ENCODE measurements around the gene TDRD7.

TDRD7 gene

GRCh38 chr9:97384406-97385262, 27.3 kb upstream of the TDRD7 start:
- H3K27ac Mint-ChIP-seq, result no peak overlapping the region
- no peaks in the 10 kb centered on the region for H3K9me3 Mint-ChIP-seq
- peaks cover 31% of the 10 kb centered on the region for H3K27me3 Mint-ChIP-seq
- no peak for ATAC-seq
- H3K4me1 Mint-ChIP-seq, result peaks cover 34% of the 10 kb centered on the region
- no peak overlapping the region for H3K4me3 Mint-ChIP-seq
- H3K36me3 Mint-ChIP-seq, result peaks cover 11% of the 10 kb centered on the region

DNA sequence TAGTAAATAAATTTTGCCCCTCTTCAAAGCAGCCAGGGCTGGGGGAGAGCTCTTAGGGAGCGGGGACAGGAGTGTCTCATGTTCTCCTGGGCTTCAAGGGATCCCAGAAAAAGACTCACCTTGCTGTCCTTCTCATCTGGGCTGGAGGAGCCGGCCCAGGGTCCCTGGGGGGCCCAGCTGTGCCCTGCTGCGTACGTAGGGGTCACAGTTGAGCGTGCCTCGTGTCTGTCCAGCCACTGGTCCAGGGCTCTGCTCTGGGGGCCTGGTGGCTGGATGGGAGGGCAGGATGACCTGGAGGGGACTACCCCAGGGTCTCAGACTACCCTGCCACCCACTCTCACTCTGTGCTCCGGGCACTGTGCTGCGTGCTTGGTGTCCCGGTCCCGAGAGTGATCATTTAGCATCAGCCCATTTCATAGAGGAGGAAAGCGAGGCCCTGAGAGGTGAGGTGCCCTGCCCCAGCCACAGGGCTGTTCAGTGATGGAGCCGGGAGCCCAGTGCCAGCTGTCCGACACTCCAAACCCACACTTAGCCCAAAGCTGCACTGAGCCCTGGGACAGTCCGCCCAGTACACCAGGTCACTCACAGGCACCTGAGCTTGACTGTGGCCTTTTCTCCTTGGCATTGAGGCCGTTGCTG, 26.2 kb upstream of the TDRD7 start:
- ATAC-seq, result no peak
- peaks cover 36% of the 10 kb centered on the region for H3K4me1 Mint-ChIP-seq
- peaks cover 5% of the 10 kb centered on the region for H3K36me3 Mint-ChIP-seq
- H3K9me3 Mint-ChIP-seq, result no peaks in the 10 kb centered on the region
- H3K27ac Mint-ChIP-seq, result no peak overlapping the region
- peaks cover 31% of the 10 kb centered on the region for H3K27me3 Mint-ChIP-seq
- H3K4me3 Mint-ChIP-seq, result no peak overlapping the region

DNA sequence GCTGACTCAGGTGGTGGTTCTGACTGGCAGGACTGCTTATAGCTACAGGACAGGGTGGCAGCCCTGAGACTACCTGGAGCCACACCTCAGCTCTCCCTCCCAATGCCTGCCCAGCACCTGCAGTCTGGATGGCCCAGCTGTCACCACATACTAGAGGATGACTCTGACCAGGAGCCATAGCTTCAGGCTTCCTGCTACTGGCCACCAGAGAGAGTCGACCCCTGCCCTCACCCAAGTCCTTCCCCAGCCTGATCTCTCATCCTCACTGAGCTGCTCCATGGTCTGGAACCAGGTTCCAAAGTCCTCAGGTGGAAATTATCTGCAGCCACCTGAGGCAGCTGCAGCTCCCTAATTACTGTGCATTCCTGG, 25.6 kb upstream of the TDRD7 start:
- ATAC-seq, result no peak
- Mint-ChIP-seq H3K36me3 (no peaks in the 10 kb centered on the region), H3K27me3 (peaks cover 31% of the 10 kb centered on the region), H3K27ac (no peak overlapping the region), H3K4me1 (peaks cover 36% of the 10 kb centered on the region), H3K4me3 (no peak overlapping the region), H3K9me3 (no peaks in the 10 kb centered on the region)

DNA sequence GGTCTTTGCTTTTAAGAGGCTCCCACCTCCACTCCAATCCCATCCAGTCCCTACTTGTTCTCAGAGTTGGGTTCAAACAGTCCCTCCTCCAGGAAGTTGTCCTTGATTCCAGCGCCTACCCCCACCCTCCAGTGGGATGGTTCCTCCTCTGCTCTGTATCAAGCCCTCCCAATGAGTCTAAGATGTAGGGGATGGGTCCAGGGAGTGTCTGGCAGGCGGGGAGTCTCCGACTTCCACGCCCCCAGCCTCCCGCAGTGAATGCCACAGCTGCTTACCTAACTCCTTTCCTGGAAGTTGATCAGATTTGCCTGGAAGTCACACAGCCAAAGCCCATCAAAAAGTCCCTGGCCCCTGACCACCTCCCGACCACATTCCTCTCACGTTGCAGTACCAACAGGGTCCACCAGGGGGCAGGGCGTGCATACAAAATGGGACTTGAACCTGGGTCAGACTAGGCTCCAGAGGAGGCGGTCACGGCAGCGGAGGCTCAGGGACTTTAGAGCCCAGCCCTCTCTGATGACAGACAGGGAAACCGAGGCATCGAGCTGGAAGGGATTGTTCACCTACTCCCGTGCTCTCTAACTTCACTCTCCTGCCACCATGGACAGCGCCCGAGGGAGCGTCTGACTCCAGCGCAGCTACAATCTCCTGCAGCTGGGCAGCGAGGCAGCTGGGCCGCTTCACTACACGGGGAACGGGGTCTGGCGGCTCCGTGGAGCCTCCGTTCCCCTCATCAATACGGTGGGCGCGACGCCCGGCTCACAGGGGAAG, 25.0 kb upstream of the TDRD7 start:
- Mint-ChIP-seq H3K36me3 (no peaks in the 10 kb centered on the region), H3K9me3 (no peaks in the 10 kb centered on the region), H3K27me3 (peaks cover 31% of the 10 kb centered on the region), H3K4me1 (peaks cover 36% of the 10 kb centered on the region), H3K27ac (no peak overlapping the region), H3K4me3 (no peak overlapping the region)
- ATAC-seq, result no peak

GRCh38 chr9:97387504-97387886, 24.4 kb upstream of the TDRD7 start:
- Mint-ChIP-seq H3K27me3 (peaks cover 34% of the 10 kb centered on the region), H3K27ac (no peak overlapping the region), H3K4me1 (peaks cover 36% of the 10 kb centered on the region), H3K4me3 (no peak overlapping the region), H3K9me3 (no peaks in the 10 kb centered on the region), H3K36me3 (no peaks in the 10 kb centered on the region)
- no peak for ATAC-seq

GRCh38 chr9:97387936-97388684, 23.8 kb upstream of the TDRD7 start:
- Mint-ChIP-seq H3K4me3 (peak overlapping the region; percentile 9), H3K4me1 (peaks cover 30% of the 10 kb centered on the region), H3K36me3 (no peaks in the 10 kb centered on the region), H3K9me3 (no peaks in the 10 kb centered on the region), H3K27ac (peak overlapping the region; percentile 68), H3K27me3 (peaks cover 40% of the 10 kb centered on the region)
- ATAC-seq, result no peak

DNA sequence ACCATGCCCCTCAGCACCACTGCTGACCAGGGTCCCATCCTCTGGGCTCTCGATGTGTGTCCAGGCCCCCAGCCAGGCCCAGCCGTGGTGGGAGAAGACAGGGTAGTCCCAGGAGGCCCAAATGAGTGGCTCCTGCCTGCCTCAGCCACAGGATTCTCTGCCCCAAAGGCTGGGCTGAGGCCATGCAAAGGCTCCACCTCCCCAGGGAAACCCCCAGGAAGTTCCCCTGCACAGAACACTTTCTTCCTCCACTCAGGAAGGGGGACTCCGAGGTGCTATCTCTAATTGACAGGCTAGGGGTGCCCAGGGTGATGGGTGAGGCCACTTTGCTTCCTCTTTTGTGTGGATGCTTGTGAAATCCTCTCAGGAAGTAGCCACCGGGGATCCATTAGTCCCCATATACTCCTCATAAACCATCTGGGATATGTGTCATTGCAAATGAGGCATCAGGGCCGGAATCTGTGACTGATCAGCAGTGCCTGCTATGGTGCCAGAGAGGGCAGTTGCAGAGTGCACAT, 23.1 kb upstream of the TDRD7 start:
- H3K4me1 Mint-ChIP-seq, result peaks cover 30% of the 10 kb centered on the region
- no peaks in the 10 kb centered on the region for H3K9me3 Mint-ChIP-seq
- ATAC-seq, result peak; percentile 86
- no peaks in the 10 kb centered on the region for H3K36me3 Mint-ChIP-seq
- peak overlapping the region; percentile 68 for H3K27ac Mint-ChIP-seq
- peaks cover 41% of the 10 kb centered on the region for H3K27me3 Mint-ChIP-seq
- H3K4me3 Mint-ChIP-seq, result peak overlapping the region; percentile 9

- Mint-ChIP-seq H3K27me3 (peaks cover 41% of the 10 kb centered on the region), H3K4me3 (no peak overlapping the region), H3K4me1 (peaks cover 30% of the 10 kb centered on the region), H3K36me3 (no peaks in the 10 kb centered on the region), H3K27ac (peak overlapping the region; percentile 68), H3K9me3 (no peaks in the 10 kb centered on the region)
- no peak for ATAC-seq
Measured at GRCh38 chr9:97389249-97389648, 22.6 kb upstream of the TDRD7 start.

- Mint-ChIP-seq H3K27ac (no peak overlapping the region), H3K4me3 (no peak overlapping the region), H3K4me1 (peaks cover 30% of the 10 kb centered on the region), H3K27me3 (peaks cover 38% of the 10 kb centered on the region), H3K36me3 (no peaks in the 10 kb centered on the region), H3K9me3 (no peaks in the 10 kb centered on the region)
- no peak for ATAC-seq
Measured at GRCh38 chr9:97390791-97391406, 21.0 kb upstream of the TDRD7 start.

- H3K27ac Mint-ChIP-seq, result no peak overlapping the region
- no peak overlapping the region for H3K4me3 Mint-ChIP-seq
- peaks cover 3% of the 10 kb centered on the region for H3K9me3 Mint-ChIP-seq
- ATAC-seq, result no peak
- no peaks in the 10 kb centered on the region for H3K36me3 Mint-ChIP-seq
- H3K27me3 Mint-ChIP-seq, result peaks cover 10% of the 10 kb centered on the region
- H3K4me1 Mint-ChIP-seq, result peaks cover 6% of the 10 kb centered on the region
Measured at GRCh38 chr9:97394881-97395280, 17.0 kb upstream of the TDRD7 start.

- H3K27ac Mint-ChIP-seq, result no peak overlapping the region
- H3K36me3 Mint-ChIP-seq, result no peaks in the 10 kb centered on the region
- peaks cover 6% of the 10 kb centered on the region for H3K4me1 Mint-ChIP-seq
- no peak overlapping the region for H3K4me3 Mint-ChIP-seq
- no peak for ATAC-seq
- peaks cover 3% of the 10 kb centered on the region for H3K9me3 Mint-ChIP-seq
- peaks cover 10% of the 10 kb centered on the region for H3K27me3 Mint-ChIP-seq
Measured at GRCh38 chr9:97395745-97396144, 16.2 kb upstream of the TDRD7 start.

DNA sequence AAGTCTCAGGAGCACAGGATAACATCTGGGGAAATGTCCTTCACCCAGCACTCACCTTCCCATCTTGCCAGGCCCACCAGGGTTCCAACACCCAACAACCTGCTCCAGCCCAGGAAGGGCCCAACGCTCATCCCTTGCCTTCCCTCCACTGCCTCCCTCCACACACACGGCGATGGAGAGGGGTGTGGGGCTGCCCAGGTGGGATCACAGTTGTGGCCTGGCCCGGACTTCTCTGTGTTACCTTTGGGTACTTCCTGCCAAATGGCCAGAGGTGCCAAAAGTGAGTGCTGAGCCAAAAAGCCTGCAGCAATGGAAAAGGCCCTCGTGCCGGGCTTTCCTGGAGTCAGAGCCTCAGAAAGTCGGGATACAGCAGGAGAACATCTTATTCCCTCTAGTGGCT, 15.6 kb upstream of the TDRD7 start:
- Mint-ChIP-seq H3K9me3 (peaks cover 3% of the 10 kb centered on the region), H3K4me1 (peaks cover 6% of the 10 kb centered on the region), H3K4me3 (no peak overlapping the region), H3K27me3 (peaks cover 10% of the 10 kb centered on the region), H3K36me3 (no peaks in the 10 kb centered on the region), H3K27ac (no peak overlapping the region)
- ATAC-seq, result no peak

- ATAC-seq, result peak; percentile 68
- Mint-ChIP-seq H3K27ac (no peak overlapping the region), H3K4me3 (no peak overlapping the region), H3K36me3 (no peaks in the 10 kb centered on the region), H3K4me1 (peaks cover 6% of the 10 kb centered on the region), H3K9me3 (peaks cover 3% of the 10 kb centered on the region), H3K27me3 (peaks cover 9% of the 10 kb centered on the region)
Measured at GRCh38 chr9:97397220-97397619, 14.7 kb upstream of the TDRD7 start.

DNA sequence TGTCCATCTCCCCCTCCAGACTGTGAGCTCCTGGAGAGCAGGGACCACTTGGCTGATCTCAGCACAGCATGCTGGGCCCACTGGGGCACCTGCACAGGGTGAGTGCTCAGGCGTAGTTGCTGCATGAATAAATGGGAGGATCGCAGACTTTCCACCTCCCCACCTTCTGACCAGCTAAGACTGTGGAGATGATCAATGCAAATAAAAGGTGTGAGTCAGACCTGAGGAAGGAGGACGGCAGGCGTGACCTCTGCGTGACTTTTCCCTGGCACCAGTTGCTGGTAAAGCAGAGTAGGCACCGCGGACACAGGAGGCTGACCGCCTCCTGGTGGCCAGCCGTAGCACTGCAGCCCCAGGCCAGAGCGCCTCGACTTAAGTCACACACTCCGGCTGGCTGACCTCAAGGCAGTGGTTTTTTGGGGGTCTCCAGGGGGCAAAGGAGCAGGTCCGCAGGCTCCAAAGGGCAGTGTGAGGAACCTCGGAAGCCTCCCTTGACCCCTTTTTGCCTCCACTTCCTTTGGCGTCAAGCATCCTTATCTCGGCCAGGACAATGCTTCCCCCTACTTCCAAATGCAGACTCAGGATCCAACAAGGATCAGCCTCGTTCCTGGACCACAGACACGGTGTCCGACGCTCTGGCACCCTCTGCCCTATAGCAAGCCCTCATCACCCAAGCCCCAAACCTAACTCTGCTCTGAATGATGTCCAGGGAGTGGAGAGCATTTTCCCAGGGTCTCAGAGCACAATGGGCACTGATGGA, 12.7 kb upstream of the TDRD7 start:
- peak; percentile 62 for ATAC-seq
- no peak overlapping the region for H3K27ac Mint-ChIP-seq
- peaks cover 6% of the 10 kb centered on the region for H3K4me1 Mint-ChIP-seq
- peaks cover 6% of the 10 kb centered on the region for H3K36me3 Mint-ChIP-seq
- H3K4me3 Mint-ChIP-seq, result no peak overlapping the region
- peaks cover 9% of the 10 kb centered on the region for H3K9me3 Mint-ChIP-seq
- peaks cover 12% of the 10 kb centered on the region for H3K27me3 Mint-ChIP-seq
